Measurements from ENCODE around the gene ADAM10. TPM values are rescaled to one million over a fixed set of nuclear protein-coding genes. Genes with fewer than 3 reads are reported as not detected.
"Not testable (repeated sequence)": the region's sequence is repeated elsewhere in the genome, so short reads cannot be mapped to it uniquely, and the experiment has no call there.

Gene ADAM10
- total RNA-seq, 1 donor from 2014 or later: 287 TPM

DNA sequence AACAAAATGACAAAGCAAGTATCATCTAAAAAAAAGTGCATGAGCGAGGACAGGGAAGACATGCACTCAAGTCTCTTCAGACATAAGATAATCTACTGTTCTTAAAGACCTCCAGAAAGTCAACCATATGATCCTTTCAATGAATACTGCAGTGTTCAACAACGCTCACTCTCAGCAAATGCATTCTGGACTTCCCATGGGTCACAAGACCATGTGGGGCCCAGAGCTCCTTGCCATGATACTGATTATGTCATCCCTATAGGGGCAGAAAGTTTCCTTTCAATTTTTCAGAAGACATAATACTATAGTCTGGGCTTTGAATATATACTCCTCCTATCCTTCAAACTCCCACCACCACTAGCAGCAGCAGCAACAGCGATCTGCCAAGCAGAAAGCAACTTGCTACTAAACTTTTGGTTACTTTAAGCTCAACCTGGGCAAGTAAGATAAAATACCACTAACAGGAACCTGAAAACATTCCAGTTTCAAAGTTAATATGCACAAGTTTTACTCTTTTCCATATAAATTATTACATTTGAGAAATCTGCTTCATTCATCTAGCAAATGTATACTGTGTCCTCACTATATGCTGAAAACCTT lies 143.5 kb downstream of the ADAM10 start:
- no peak overlapping the region for H3K27ac Mint-ChIP-seq (ENCODE audit: unreplicated experiment)
- no peaks in the 10 kb centered on the region for H3K9me3 Mint-ChIP-seq (ENCODE audit: unreplicated experiment)
- DNase-seq (ENCODE audit: low spot score): no peak
- no peak overlapping the region for H3K4me3 Mint-ChIP-seq (ENCODE audit: unreplicated experiment)
- no peak for TF ChIP-seq CTCF (IDR thresholded peaks at IDR 0.05; ENCODE audit: unreplicated experiment)
- H3K27me3 Mint-ChIP-seq (ENCODE audit: unreplicated experiment): peaks cover 2% of the 10 kb centered on the region
- H3K4me1 Mint-ChIP-seq (ENCODE audit: unreplicated experiment): no peaks in the 10 kb centered on the region
- peaks cover 24% of the 10 kb centered on the region for H3K36me3 Mint-ChIP-seq (ENCODE audit: low read depth, unreplicated experiment)

DNA sequence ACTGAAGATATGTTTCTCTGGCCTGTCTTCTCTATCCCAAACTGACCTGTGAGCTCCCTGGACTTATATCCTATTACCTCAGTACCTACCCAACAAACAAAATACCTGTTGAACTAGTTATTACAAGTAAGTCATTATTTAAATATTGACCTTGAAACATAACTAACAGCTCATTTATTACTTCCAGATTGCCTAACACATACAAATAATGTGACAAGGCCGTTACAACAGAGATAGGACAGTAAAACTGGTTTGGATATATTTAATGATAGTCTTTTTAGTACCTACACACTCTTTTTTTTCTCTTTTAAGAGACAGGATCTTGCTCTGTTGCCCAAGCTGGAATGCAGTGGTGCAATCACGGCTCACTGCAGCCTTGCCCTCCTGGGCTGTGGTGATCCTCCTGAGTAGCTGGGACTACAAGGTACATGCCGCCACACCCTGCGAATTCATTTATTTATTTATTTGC lies 145.0 kb downstream of the ADAM10 start:
- no peak overlapping the region for H3K27ac Mint-ChIP-seq (ENCODE audit: unreplicated experiment)
- H3K4me3 Mint-ChIP-seq (ENCODE audit: unreplicated experiment): no peak overlapping the region
- no peaks in the 10 kb centered on the region for H3K4me1 Mint-ChIP-seq (ENCODE audit: unreplicated experiment)
- H3K9me3 Mint-ChIP-seq (ENCODE audit: unreplicated experiment): no peaks in the 10 kb centered on the region
- no peak for DNase-seq (ENCODE audit: low spot score)
- peaks cover 23% of the 10 kb centered on the region for H3K36me3 Mint-ChIP-seq (ENCODE audit: low read depth, unreplicated experiment)
- peaks cover 2% of the 10 kb centered on the region for H3K27me3 Mint-ChIP-seq (ENCODE audit: unreplicated experiment)
- no peak for TF ChIP-seq CTCF (IDR thresholded peaks at IDR 0.05; ENCODE audit: unreplicated experiment)

DNA sequence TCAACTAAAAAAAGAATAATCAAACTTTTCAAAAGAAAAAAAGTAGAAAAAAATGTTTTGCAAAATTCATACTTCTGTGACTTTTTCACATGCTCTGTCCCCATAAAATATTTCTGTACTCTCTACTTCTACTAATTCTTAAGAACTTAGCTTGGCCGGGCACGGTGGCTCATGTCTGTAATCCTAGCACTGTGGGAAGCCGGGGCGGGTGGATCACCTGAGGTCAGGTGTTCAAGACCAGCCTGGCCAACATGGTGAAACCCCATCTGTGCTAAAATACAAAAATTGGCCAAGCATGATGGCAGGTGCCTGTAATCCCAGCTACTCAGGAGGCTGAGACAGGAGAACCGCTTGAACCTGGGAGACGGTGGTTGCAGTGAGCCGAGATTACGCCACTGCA lies 145.6 kb downstream of the ADAM10 start:
- peaks cover 21% of the 10 kb centered on the region for H3K36me3 Mint-ChIP-seq (ENCODE audit: low read depth, unreplicated experiment)
- not testable (repeated sequence) for H3K9me3 Mint-ChIP-seq (ENCODE audit: unreplicated experiment); H3K4me1 Mint-ChIP-seq (ENCODE audit: unreplicated experiment); H3K27me3 Mint-ChIP-seq (ENCODE audit: unreplicated experiment); H3K27ac Mint-ChIP-seq (ENCODE audit: unreplicated experiment); DNase-seq (ENCODE audit: low spot score); H3K4me3 Mint-ChIP-seq (ENCODE audit: unreplicated experiment)

DNA sequence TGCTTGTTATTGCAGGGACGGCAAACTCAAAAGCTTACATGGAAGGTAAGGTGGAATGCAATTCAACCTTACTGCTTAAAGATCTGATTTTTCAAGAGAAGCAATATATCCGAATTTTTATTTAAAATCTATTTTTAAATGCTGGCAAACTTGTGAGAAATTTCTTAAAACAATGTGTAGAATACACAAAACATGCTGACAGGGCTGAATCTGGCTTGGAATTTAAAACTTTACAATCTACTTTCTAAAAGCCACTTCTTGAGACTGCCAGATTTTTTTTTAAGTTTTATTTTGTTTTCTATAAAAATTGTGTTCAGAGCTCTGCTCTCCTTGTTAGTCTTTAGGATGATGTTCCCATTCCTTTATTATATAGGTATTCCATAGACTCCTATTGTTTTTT lies 146.7 kb downstream of the ADAM10 start:
- DNase-seq (ENCODE audit: low spot score): no peak
- no peaks in the 10 kb centered on the region for H3K4me1 Mint-ChIP-seq (ENCODE audit: unreplicated experiment)
- H3K36me3 Mint-ChIP-seq (ENCODE audit: low read depth, unreplicated experiment): peaks cover 21% of the 10 kb centered on the region
- H3K9me3 Mint-ChIP-seq (ENCODE audit: unreplicated experiment): no peaks in the 10 kb centered on the region
- no peak overlapping the region for H3K27ac Mint-ChIP-seq (ENCODE audit: unreplicated experiment)
- peaks cover 2% of the 10 kb centered on the region for H3K27me3 Mint-ChIP-seq (ENCODE audit: unreplicated experiment)
- H3K4me3 Mint-ChIP-seq (ENCODE audit: unreplicated experiment): no peak overlapping the region
- TF ChIP-seq CTCF (IDR thresholded peaks at IDR 0.05; ENCODE audit: unreplicated experiment): no peak

DNA sequence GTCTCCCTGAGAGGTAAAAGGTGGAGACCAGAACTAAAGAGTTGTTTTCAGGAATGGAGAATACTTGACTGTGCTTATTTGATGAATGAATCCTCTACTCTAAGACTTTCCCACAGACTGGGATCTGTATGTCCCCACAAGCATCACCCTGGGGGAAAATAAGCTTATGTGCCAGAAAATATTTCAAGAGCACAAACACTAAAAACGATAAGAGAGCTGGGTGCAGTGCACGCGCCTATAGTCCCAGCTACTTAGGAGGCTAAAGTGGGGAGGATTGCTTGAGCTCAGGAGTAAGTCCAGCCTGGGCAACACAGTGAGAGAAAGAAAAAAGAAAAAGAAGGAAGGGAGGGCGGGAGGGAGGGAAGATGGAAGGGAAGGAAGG lies 150.7 kb downstream of the ADAM10 start:
- TF ChIP-seq CTCF (IDR thresholded peaks at IDR 0.05; ENCODE audit: unreplicated experiment): no peak
- Mint-ChIP-seq H3K36me3 (ENCODE audit: low read depth, unreplicated experiment) (peaks cover 12% of the 10 kb centered on the region), H3K4me3 (ENCODE audit: unreplicated experiment) (no peak overlapping the region), H3K9me3 (ENCODE audit: unreplicated experiment) (no peaks in the 10 kb centered on the region), H3K27ac (ENCODE audit: unreplicated experiment) (no peak overlapping the region), H3K4me1 (ENCODE audit: unreplicated experiment) (no peaks in the 10 kb centered on the region), H3K27me3 (ENCODE audit: unreplicated experiment) (peaks cover 5% of the 10 kb centered on the region)
- no peak for DNase-seq (ENCODE audit: low spot score)

Measured in endothelial cell (in vitro differentiated cells).